H1 (cell line): ENCODE results near the gene MUC5B. TPM values are rescaled to one million over a fixed set of nuclear protein-coding genes. Genes with fewer than 3 reads are reported as not detected.

ENCODE experiments used
- microRNA-seq, 2 experiments: library from miRNA; unstranded; fragments of <30 nt; microRNA quantifications; one replicate each; pipeline versions ENCODE4 to v1.2.0, GENCODE V29; 2016 to 2020; ENCODE audit warnings: borderline microRNAs expressed in 2 of 2, borderline number of aligned reads in 2 of 2, borderline replicate concordance in 1 of 2
- polyA plus RNA-seq, 7 experiments: library from polyadenylated mRNA; depleted of rRNA in 3 of 7; stranded (reverse) in 5 of 7; unstranded in 2 of 7; fragments of >200 nt in 5 of 7; fragments of 200-250 nt in 2 of 7; gene quantifications; 1 replicate in 5 of 7; 2 replicates in 1 of 7; 4 replicates in 1 of 7; pipeline versions ENCODE4 v1.2.1 to v1.2.3, GENCODE V29; 2011 to 2013; ENCODE audit warnings: missing spikeins in 2 of 7, mixed read lengths in 2 of 7
- small RNA-seq: library from polyadenylated mRNA; stranded (forward); fragments of <200 nt; extraction: miRNeasy Mini kit (QIAGEN cat#:217004); gene quantifications from one replicate; pipeline ENCODE3, GENCODE V24; 2013; ENCODE audit not compliant: insufficient read depth
- total RNA-seq: library from RNA; stranded (reverse); fragmentation: NEBNext Ultra II Directional; extraction: Animal tissue kit (Norgen Biotek cat#: 25700); gene quantifications from 2 replicates; pipeline ENCODE4 v1.2.1, GENCODE V29; 2021
- TF ChIP-seq, protein P1 (sequence below): IDR thresholded peaks from 2 replicates; pipeline ENCODE4 v1.6.1; 2011; ENCODE audit warnings: low read depth, mild to moderate bottlenecking, low read length; ENCODE audit not compliant: insufficient read depth

MUC5B gene
- total and polyA plus RNA-seq, 2 of the 8 experiments (the other 6 are each of a cell fraction or from before 2014, with no cell fraction given), result 0.02 to 0.03 TPM

DNA sequence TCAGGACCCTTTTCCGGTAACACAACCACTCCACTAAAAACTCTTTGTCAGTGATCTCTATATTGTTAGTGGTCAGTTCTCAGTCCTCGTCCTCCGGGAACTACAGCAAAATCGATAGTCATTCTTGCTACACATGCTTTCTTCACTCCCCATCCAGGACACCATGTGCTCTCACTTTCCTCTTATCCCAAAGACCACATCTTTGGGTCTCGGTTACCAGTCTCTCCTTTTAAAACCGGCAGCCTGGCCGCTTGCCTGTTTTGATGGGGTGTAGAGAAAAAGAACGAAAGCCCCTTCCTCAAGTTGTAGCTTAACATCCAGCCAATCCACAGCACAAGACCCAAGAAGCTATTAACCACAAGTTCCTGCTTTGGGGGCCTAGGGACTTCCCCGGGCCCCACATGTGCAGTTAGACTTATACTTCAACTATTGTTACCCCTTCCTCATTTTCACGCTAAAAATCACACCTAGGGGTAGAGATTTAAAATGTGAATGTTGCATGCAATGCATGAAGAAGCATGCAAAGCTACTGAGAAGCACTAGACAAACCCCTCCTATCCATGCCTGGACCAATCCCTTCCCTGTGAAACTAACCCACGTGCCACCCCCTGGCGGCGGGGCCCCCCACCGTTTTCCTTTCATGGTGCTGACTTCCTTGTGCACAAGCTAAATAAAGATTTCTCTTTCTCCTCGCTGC is 88.1 kb downstream of the MUC5B start (continued):
- TF ChIP-seq, protein P1, sequence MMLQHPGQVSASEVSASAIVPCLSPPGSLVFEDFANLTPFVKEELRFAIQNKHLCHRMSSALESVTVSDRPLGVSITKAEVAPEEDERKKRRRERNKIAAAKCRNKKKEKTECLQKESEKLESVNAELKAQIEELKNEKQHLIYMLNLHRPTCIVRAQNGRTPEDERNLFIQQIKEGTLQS, result no peak

Small RNA genes lying within 50 kb of the gene (microRNA-seq; reads per million reads assigned to microRNA genes)
- 0 reads per million in 2 experiments for gene MIR6744

Small RNA genes lying within 50 kb of the gene (small RNA-seq; reads per million reads assigned to genes)
- gene MIR6744, result not detected

Other genes starting within 250 kb of the MUC5B start
- gene MUC6, start 186.3 kb upstream of the MUC5B start, total RNA-seq, result not detected in 2 replicates
- gene MUC6, start 186.3 kb upstream of the MUC5B start, polyA plus RNA-seq (2011; rRNA removed), result 0.09 TPM in 1 of 2 replicates, not detected in the other
- gene MUC2, start 148.2 kb upstream of the MUC5B start, total RNA-seq, result not detected in 2 replicates
- gene MUC2, start 148.2 kb upstream of the MUC5B start, polyA plus RNA-seq (2011; rRNA removed), result not detected in 2 replicates
- not detected in 2 replicates for gene MUC5AC, start 65.1 kb upstream of the MUC5B start, total RNA-seq
- not detected in 2 replicates for gene MUC5AC, start 65.1 kb upstream of the MUC5B start, polyA plus RNA-seq (2011; rRNA removed)
- gene TOLLIP, start 86.6 kb downstream of the MUC5B start, total RNA-seq, result 23.7 and 28.1 TPM in 2 replicates
- 34.7 and 43.8 TPM in 2 replicates for gene TOLLIP, start 86.6 kb downstream of the MUC5B start, polyA plus RNA-seq (2011; rRNA removed)
- 26.2 and 27.1 TPM in 2 replicates for gene BRSK2, start 166.9 kb downstream of the MUC5B start, total RNA-seq
- 17.3 and 23.9 TPM in 2 replicates for gene BRSK2, start 166.9 kb downstream of the MUC5B start, polyA plus RNA-seq (2011; rRNA removed)